ENCODE results near the gene CYP46A1.
A peak's percentile ranks its signal among the peaks of the same experiment; 100 is the strongest.
"Not testable (repeated sequence)": the region's sequence is repeated elsewhere in the genome, so short reads cannot be mapped to it uniquely, and the experiment has no call there.

CYP46A1 gene

DNA sequence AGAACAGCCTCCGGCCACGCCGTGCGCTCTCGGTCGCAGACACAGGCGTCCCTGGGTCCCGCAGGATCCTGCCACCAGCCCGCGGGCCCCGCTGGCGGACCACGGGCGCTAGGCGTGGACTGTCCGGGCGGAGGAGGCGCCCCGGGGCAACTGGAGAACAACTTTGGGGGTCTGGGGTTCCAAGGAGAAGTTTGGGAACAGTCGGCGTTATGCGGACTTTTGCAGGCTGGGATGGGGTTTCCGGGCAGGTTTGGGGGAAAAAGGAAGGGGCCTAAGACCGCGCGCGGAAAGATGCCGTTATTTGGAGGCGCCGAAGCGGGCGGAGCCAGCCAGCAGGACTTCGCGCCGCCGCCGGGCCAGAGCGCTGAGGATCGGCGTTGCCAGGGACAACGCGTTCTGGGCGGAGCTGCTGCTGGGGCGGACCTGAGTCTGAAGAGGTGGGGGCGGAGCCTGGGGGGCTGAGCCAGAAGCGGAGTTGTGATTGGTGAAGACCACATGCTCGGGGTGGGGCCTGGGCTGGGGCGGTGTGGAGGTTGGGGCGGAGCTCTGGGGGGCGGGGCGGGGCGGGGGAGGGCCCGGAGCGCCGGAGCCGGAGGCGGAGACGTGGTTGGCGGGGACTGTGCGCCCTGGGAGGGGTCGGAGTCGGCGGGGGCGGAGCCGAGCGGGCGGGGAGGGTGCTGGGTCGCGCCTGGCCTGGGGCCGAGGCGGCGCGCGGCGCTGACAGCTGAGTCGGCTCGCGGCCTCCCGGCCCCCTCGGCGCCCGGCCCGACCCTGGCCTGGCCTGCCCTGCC lies at the start of gene CYP46A1:
Gene CYP46A1 (plus strand): TSS at position 680 of the 791 bp plus-strand sequence. CDS start 120 bp downstream, outside the sequence.
- DNase-seq = peak; percentile 95

- no peak for DNase-seq
Measured at GRCh38 chr14:99634443-99634842, 49.7 kb upstream of the CYP46A1 start.

DNA sequence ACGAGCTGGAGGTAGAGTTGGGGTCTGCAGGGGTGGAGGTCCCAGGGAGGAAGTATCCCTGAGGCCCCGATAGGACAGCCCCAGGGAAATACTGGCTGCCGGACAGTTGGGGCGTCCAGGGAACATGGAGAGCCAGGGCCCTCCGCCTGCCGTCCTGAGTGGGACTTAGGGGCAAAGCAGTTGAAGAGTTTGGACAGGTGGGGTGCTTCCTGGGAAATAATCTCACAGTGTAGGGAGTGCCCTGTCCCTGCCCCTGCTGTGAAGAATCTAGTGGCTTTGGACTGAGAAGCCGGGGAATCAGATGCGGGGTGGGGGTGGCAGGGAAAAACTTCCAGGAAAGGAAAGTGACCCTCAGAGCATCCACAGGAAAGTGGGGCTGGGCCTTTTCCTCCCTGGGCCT lies 49.0 kb upstream of the CYP46A1 start:
- DNase-seq = no peak

DNA sequence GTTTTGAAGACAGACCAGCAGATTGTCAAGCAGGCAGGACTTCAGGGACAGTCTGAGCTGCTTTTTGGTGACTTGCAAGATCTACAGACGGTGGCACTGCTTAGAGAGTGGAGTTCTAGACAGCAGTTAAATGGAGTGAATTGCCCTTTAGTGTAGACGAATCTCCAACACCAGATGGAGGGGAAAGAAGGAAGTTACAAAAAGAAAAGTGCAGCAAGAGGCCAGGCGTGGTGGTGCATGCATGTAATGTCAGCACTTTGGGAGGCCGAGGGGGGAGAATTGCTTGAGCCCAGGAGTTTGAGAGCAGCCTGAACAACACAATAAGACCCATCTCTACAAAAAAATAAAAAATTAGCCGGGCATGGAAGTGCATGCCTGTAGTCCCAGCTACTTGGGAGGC lies 47.6 kb upstream of the CYP46A1 start:
- no peak for DNase-seq

GRCh38 chr14:99637624-99638023 lies 46.5 kb upstream of the CYP46A1 start:
- DNase-seq = no peak

DNA sequence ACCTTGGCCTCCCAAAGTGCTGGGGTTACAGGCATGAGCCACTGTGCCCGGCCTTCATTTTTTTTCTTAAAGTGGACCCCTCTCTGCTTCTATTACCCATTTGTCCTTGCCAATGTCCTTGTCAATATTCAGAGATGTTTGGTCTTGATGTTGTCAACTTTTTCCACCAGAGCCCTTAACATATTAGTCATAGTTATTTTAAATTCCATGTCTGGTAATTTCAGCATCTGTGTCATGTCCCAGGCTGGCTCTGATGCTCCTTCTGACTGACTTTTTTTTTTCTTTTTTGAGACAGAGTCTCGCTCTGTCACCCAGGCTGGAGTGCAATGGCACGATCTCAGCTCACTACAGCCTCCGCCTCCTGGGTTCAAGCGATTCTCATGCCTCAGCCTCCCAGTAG lies 41.3 kb upstream of the CYP46A1 start:
- DNase-seq = not testable (repeated sequence)

DNA sequence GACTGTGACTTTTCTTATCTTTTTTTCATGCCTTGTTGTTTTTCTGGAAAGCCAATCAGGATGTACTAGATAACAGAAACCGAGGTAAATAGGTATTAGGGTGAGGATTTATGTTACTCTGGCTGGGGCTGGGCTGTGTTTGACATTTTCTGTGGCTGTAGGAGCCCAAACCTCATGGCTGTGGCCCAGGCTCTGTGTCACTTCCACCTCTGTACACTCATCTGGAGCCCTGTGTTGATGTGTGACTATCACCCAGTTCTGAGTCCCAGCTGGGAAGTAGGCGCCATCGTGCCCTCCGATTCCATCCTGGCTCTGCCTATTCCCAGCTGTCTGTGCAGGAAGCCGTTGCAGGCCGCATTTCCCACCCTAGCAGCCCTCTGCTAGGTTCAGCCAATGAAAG lies 40.8 kb upstream of the CYP46A1 start:
- no peak for DNase-seq

DNA sequence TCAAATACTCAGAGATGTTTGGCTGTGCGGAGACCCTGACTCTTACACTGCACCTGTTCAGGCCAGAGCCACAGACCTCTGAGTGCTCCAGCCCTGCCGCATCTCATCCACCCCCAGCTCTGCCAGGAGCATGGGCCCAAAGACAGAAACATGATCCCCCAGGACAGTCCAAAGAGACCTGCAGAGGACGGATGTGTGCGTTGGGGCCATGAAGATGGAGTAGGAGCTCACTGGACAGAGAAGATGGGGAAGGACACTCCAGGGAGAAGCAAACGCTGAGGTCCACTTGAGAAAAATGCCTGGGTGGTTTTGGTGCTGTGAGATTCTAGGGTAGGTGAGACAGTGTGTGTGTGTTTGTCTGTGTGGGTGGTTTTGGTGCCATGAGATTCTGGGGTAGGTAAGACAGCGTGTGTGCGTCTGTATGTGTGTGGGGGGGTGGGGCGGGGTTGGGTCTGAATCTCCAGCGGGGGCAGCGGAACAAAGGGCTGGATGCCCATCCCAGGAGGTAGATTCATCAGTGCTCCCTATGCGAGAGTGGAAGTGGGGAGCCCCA lies 40.0 kb upstream of the CYP46A1 start:
- DNase-seq = no peak

DNA sequence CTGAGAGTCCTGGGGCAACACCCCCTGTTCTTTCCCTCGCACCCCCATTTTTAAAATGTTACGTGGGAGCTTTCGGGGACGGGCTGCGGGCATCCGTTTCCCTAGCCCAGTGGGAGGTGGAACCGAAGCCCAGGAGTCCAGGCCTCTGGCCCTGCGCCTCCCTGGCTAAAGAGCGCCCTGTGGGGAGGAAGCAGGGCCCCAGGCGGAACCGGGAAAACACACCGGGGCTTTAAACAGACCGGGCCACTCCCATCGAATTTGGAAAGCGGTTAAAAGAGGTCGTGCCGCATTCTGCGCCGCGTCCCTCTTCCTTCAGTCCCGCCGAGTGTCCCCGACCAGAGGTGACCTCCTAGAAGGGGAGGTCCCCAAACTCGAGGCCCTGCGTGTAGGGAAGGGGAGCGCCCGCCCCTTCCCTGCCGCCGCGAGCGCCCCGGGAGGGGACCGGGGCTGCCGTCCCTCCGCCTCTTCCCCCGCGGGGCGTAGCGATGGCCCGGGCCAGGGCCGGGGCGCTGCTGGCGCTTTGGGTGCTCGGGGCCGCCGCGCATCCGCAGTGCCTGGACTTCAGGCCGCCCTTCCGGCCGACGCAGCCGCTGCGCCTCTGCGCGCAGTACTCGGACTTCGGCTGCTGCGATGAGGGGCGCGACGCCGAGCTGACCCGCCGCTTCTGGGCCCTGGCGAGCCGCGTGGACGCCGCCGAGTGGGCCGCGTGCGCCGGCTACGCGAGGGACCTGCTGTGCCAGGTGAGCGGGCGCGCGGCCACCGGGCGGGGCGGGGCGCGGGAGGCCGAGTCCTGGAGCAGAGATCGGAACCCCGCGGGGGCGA lies 39.2 kb upstream of the CYP46A1 start, which contains the start of gene HHIPL1:
Gene HHIPL1 (plus strand): TSS at position 407 of the 822 bp plus-strand sequence. CDS start 79 bp downstream, at position 486.
- no peak for DNase-seq

GRCh38 chr14:99645545-99646505 lies 38.3 kb upstream of the CYP46A1 start:
- no peak for DNase-seq

- no peak for DNase-seq
Measured at GRCh38 chr14:99647411-99647810, 36.7 kb upstream of the CYP46A1 start.

- DNase-seq = no peak
Measured at GRCh38 chr14:99648027-99648784, 35.9 kb upstream of the CYP46A1 start.

GRCh38 chr14:99649219-99649618 lies 34.9 kb upstream of the CYP46A1 start:
- no peak for DNase-seq

DNA sequence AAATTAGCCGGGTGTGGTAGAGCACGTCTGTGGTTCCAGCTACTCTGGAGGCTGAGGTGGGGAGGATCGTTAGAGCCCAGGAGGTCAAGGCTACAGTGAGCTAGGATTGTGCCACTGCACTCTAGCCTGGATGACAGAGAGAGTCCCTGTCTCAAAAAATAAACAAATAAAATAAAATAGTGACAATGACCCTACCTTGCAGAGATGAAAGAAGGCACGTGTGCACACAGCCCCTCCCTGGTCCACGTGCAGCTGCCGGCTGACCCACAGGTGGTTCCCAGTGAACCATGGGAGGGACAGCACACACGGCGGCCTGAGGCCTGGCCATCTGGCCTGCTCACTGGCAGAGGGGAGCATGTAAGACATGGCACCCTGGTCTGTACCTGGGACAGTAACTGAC lies 34.5 kb upstream of the CYP46A1 start:
- no peak for DNase-seq

DNA sequence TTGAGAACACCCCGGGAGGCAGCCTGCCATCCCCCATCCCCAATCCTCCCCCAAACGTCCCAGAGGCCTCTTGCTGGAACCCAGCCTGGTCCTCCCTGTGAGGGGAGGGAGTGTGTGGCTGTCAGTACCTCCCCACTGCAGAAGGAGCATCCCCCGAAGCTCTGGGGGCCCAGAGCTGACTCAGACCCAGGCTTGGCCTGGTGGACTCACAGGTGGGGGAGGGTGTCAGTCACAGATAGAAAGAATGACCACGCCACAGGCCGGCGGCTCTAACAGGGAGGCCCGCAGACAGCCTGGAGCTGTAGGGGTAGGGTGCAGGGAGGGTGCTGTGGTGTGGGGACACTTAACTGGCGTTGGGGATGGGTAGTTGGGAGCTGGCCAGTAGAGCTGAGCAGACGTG lies 33.9 kb upstream of the CYP46A1 start:
- no peak for DNase-seq

DNA sequence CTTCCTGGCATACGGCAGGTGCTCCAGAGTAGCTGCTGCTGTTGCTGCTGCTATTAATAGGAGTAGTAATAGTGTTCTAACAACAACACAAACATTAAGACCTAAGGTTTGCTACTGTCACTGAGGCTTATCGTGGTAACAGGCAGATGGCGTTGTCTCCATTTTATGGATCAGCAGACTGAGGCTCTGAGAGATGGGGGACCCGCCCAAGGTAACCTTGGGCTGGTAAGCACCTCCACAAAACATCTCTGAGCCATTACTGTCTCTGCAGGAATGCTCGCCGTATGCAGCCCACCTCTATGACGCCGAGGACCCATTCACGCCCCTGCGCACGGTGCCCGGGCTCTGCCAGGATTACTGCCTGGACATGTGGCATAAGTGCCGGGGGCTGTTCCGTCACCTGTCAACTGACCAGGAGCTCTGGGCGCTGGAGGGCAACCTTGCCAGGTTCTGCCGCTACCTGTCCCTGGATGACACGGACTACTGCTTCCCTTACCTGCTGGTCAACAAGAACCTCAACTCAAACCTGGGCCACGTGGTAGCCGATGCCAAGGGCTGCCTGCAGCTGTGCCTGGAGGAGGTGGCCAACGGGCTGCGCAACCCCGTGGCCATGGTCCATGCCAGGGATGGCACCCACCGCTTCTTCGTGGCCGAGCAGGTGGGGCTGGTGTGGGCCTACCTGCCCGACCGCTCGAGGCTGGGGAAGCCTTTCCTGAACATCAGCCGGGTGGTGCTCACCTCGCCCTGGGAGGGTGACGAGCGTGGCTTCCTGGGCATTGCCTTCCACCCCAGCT lies 31.9 kb upstream of the CYP46A1 start:
- DNase-seq = no peak

- DNase-seq = no peak
Measured at GRCh38 chr14:99654235-99654985, 29.7 kb upstream of the CYP46A1 start.

GRCh38 chr14:99655521-99655920 lies 28.6 kb upstream of the CYP46A1 start:
- no peak for DNase-seq

- DNase-seq = no peak
Measured at GRCh38 chr14:99656171-99656570, 27.9 kb upstream of the CYP46A1 start.

DNA sequence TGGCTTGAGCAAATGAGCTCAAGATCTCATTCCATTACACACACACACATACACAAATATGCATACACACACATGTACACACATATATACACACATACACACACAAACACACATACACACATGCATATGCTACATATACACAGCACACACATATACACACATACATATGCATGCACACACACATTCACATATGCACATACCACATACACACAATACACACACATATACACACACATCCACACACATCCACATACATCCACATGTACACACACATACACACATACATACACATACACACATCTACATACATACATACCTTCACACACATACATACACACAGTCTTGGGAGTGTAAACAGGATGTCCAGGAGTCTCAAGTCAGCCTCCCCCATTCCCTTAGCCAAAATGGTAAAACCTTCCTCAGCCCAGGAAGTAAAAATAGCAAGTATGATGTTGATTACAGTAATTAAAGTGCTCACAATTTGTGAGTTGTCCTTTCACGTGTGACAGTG lies 26.4 kb upstream of the CYP46A1 start:
- DNase-seq = no peak
